ENCODE data around the gene CD8B.
"Not testable (repeated sequence)": the region's sequence is repeated elsewhere in the genome, so short reads cannot be mapped to it uniquely, and the experiment has no call there.

DNA sequence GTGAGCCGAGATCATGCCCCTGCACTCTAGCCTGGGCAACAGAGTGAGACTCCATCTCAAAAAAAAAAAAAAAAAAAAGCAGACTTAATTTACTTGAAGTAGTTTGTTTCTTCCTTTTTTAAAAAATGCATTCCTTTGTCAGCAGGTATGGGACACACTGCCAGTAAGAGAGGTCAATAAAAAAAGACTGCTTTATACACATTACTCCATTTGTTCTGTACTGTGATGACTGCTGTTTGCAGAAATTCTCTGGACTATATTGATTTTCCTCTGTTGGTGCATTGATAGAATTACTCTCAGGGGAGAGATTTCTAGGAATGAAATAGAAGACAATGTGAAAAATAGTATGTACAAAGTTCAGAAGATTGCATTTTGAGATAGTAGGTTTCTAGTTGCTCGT is 21.2 kb upstream of the CD8B start:
- TF ChIP-seq, protein P1, sequence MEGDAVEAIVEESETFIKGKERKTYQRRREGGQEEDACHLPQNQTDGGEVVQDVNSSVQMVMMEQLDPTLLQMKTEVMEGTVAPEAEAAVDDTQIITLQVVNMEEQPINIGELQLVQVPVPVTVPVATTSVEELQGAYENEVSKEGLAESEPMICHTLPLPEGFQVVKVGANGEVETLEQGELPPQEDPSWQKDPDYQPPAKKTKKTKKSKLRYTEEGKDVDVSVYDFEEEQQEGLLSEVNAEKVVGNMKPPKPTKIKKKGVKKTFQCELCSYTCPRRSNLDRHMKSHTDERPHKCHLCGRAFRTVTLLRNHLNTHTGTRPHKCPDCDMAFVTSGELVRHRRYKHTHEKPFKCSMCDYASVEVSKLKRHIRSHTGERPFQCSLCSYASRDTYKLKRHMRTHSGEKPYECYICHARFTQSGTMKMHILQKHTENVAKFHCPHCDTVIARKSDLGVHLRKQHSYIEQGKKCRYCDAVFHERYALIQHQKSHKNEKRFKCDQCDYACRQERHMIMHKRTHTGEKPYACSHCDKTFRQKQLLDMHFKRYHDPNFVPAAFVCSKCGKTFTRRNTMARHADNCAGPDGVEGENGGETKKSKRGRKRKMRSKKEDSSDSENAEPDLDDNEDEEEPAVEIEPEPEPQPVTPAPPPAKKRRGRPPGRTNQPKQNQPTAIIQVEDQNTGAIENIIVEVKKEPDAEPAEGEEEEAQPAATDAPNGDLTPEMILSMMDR (conservative IDR thresholded peaks at IDR 0.05; ENCODE audit: low read depth, low read length), result not testable (repeated sequence)
- TF ChIP-seq EZH2 (IDR thresholded peaks at IDR 0.05; ENCODE audit: borderline replicate concordance, low read depth, low read length, poor library complexity, severe bottlenecking), result not testable (repeated sequence)
